ENCODE measurements around the gene ABHD2. TPM values are rescaled to one million over a fixed set of nuclear protein-coding genes. Genes with fewer than 3 reads are reported as not detected.
"Not testable (repeated sequence)": the region's sequence is repeated elsewhere in the genome, so short reads cannot be mapped to it uniquely, and the experiment has no call there.

ABHD2 gene
- total RNA-seq, 2 donors from 2014 or later, result 50.8 to 136 TPM

- WGBS, 2 donors, result 16 to 20% methylated on average over 9 of the region's 9 CpGs
- Histone ChIP-seq H3K36me3 (replicated peaks in 1 of 2; ENCODE audit: insufficient read depth in 1 of 2, low read depth in 2 of 2) (no peaks in the 10 kb centered on the region), H3K4me1 (peaks cover 80% of the 10 kb centered on the region), H3K27me3 (no peaks in the 10 kb centered on the region), H3K4me3 (no peak overlapping the region), H3K9me3 (no peaks in the 10 kb centered on the region), H3K27ac (peak overlapping the region; percentile 35 to 93 (median 84))
- peak in 2 of 4 donors; percentile 39 to 70 for DNase-seq
- ATAC-seq, result peak; percentile 19
- TF ChIP-seq POLR2A (IDR thresholded peaks at IDR 0.05) (peak in 1 of 3 donors; percentile 22), CTCF (IDR thresholded peaks at IDR 0.05) (no peak)
- intact Hi-C loops (cut with DNase I), result no loop called here
These were observed 44.6 kb downstream of the ABHD2 start for GRCh38 chr15:89132611-89133507.

GRCh38 chr15:89135387-89136077, 47.3 kb downstream of the ABHD2 start:
- intact Hi-C loops (cut with DNase I); DNase-seq; H3K27me3 ChIP-seq; ATAC-seq; H3K4me3 ChIP-seq; H3K36me3 ChIP-seq (replicated peaks in 1 of 2; ENCODE audit: insufficient read depth in 1 of 2, low read depth in 2 of 2); H3K9me3 ChIP-seq: not testable (repeated sequence)
- peaks cover 80% of the 10 kb centered on the region for H3K4me1 ChIP-seq
- H3K27ac ChIP-seq, result peak overlapping the region in 3 of 4 donors; percentile 55 to 68 (median 59)
- 85 to 87% methylated on average over 10 of the region's 10 CpGs for WGBS, 2 donors

GRCh38 chr15:89136078-89136806, 48.0 kb downstream of the ABHD2 start:
- peaks cover 77% of the 10 kb centered on the region for H3K4me1 ChIP-seq
- no peak for TF ChIP-seq POLR2A (IDR thresholded peaks at IDR 0.05)
- TF ChIP-seq CTCF (IDR thresholded peaks at IDR 0.05), result no peak
- DNase-seq (no peak), ATAC-seq (peak; percentile 10)
- H3K9me3 ChIP-seq, result no peaks in the 10 kb centered on the region
- H3K36me3 ChIP-seq (replicated peaks in 1 of 2; ENCODE audit: insufficient read depth in 1 of 2, low read depth in 2 of 2), result no peaks in the 10 kb centered on the region
- intact Hi-C loops (cut with DNase I), result no loop called here
- no peaks in the 10 kb centered on the region for H3K27me3 ChIP-seq
- WGBS, 2 donors, result 61 to 69% methylated on average over 12 of the region's 12 CpGs
- peak overlapping the region; percentile 55 to 68 (median 60) for H3K27ac ChIP-seq
- H3K4me3 ChIP-seq, result no peak overlapping the region

- peak; percentile 58 for ATAC-seq
- WGBS, 2 donors, result 58 to 59% methylated on average over 11 of the region's 11 CpGs
- H3K27me3 ChIP-seq, result no peaks in the 10 kb centered on the region
- no peak for TF ChIP-seq POLR2A (IDR thresholded peaks at IDR 0.05)
- peak overlapping the region; percentile 55 to 68 (median 60) for H3K27ac ChIP-seq
- H3K9me3 ChIP-seq, result no peaks in the 10 kb centered on the region
- H3K4me1 ChIP-seq, result peaks cover 72% of the 10 kb centered on the region
- intact Hi-C loops (cut with DNase I), result no loop called here
- no peaks in the 10 kb centered on the region for H3K36me3 ChIP-seq (replicated peaks in 1 of 2; ENCODE audit: insufficient read depth in 1 of 2, low read depth in 2 of 2)
- DNase-seq, result peak; percentile 52 to 65 (median 64)
- no peak overlapping the region for H3K4me3 ChIP-seq
These were observed 48.8 kb downstream of the ABHD2 start for GRCh38 chr15:89136818-89137772.

- Histone ChIP-seq H3K4me3 (no peak overlapping the region), H3K36me3 (replicated peaks in 1 of 2; ENCODE audit: insufficient read depth in 1 of 2, low read depth in 2 of 2) (no peaks in the 10 kb centered on the region), H3K27ac (peak overlapping the region; percentile 4 to 68 (median 57)), H3K27me3 (no peaks in the 10 kb centered on the region), H3K9me3 (no peaks in the 10 kb centered on the region), H3K4me1 (peaks cover 71% of the 10 kb centered on the region)
- DNase-seq, result no peak
- 61 to 74% methylated on average over 3 of the region's 3 CpGs for WGBS, 2 donors
- no peak for TF ChIP-seq CTCF (IDR thresholded peaks at IDR 0.05)
- no peak for TF ChIP-seq POLR2A (IDR thresholded peaks at IDR 0.05)
- intact Hi-C loops (cut with DNase I), result no loop called here
- no peak for ATAC-seq
These were observed 49.7 kb downstream of the ABHD2 start for GRCh38 chr15:89137926-89138325.
